NCI-H510A treated with DMSO at 0.1 percent for 48 hours (cell line): ENCODE measurements around the gene COX7A2L.
"Not testable (repeated sequence)": the region's sequence is repeated elsewhere in the genome, so short reads cannot be mapped to it uniquely, and the experiment has no call there.

Source experiments
- DNase-seq: peaks from one replicate; lab custom pipeline; 2025; lab: John Stamatoyannopoulos, UW

The COX7A2L gene

DNA sequence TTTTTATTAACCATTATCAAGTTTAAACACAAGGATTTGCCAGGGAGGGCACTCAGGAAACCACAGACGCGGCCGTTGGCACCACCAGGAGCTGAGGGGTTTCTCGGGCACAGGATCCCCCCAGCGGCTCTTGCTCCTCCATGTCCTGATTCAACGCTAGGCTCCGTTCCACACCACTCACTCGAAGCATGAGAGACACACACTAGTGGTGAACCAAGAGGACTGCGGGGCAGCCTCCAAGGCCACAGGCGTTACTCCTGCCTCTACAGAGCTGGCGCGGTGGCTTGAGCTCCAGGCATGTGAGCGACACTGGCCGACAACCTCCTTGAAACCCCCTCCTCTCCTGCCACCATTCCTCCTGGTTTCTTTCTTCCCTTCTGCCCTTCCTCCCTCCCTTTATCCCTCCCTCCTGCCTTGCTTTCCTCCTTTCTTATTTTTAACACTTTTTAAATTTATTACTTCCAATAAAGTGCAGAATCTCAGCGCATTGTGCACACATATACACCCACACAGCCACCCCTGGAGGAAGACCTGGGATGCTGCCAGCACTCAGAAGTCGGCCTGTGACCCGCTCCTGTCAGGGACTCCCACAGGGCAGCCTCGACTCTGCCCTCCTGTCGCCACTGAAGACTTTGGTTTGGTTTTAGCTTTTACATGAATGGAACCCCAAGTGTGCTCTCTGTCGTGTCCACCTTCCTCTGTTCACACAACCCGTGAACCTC lies 21.7 kb downstream of the COX7A2L start:
- no peak for DNase-seq

DNA sequence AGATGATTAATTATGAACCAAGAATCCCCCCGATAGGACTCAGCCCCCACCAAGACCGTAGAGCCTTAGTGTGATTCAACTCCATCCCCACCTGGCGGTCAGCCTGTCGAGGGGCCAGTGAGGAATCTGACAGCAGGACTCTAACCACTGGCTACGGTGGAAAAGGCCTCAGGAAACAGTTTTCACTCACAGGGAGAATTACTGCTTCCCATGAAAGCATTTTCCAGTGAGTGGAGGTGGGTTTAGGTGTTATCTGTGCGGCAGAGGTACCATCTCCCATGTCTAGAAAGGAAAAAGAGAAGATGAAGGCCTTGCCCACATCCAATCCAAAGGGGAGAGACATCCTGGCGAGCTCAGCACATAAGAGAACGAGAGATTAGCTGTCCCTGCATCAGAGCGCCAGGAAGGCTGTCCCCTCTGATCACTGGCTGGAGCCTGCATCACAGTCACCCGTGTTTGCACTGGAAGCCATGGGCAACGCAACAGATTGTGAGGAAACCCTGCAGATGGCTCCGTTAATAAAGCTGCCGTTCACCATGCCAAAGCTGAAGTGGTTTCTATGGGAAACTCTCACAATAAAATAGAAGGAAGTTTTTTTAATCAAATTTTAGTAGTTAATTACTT lies 22.3 kb downstream of the COX7A2L start:
- no peak for DNase-seq

DNA sequence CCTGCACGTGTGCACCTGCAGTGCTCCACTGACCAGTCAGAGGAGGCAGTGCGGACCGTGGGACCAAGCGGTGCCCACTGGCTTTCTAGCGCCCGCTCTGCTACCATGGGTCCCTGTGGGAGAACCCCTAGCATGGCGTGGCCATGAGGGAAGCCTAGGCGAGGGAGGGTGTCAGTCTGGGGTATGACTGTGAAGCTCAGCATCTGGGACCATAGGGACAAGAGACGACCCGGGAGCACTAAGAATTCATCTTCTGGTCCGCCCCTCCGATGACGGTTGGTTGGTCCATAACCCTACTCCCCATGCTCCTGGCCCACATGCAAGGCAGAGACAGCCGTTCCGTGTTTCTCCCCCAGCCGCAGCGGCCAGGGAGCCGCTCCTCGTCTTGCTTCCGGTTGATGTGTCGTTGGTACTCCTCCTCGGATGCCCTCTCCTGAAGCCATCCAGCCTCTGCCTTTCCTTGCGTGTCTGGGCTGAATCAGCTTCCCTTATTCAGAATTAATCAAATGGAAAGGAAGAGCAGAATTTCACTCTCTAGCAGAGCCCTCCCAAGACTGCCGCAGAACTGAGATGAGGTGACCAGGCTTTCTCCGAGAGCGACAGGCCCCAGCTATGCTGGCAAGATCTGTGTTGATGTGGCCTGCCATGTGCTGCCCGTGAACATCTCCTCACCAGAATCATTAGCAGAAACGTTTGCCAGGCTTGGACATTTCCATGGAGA lies 23.0 kb downstream of the COX7A2L start:
- DNase-seq, result no peak

DNA sequence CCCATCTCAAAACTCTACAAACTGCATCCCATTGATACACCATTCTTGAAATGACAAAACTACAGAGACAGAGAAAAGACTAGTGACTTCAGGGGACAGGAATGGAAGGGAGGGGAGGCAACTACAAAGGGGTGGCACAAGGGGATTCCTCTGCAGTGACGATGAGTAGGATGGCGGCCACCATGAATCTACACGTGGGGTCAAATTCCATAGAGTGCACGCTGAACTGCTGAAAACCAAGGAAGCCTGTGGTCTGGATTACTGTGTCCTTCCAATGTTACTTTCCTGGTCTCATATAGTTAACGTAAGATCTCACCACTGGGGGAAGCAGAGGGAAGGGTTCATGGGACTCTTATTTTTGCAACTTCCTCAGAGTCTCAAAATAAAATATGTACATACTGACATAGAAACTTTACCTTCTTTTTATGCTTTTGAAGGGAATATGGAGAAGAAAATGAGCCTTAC lies 23.6 kb downstream of the COX7A2L start:
- DNase-seq, result no peak

DNA sequence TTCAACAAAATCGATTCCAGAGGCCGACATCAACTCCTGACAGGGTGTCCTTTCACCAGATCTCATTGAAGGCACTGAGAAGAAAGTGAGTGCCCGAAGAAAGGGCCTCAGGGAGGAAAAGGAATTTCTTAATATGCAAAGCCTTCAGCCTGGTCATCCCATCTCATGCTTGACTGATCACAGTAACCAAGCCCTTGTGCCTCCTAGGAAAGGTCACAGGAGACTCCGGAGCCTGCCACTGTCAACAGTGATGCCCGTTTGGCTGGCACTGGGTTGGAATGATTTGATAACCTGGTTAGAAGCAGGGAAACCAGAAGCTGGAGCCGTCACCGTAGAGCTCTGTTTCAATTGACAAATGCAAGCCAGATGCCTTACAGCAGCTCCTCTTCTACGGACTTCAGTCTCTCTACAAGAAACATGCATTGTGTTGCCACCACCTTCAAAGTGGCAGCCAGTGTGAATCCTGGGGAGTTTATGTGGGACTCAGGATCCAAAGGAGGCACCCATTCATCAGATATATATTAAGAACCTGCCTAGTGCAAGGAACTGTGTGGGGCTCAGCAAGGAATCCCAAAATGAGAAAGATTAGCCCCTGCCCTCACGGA lies 24.6 kb downstream of the COX7A2L start:
- DNase-seq, result no peak

DNA sequence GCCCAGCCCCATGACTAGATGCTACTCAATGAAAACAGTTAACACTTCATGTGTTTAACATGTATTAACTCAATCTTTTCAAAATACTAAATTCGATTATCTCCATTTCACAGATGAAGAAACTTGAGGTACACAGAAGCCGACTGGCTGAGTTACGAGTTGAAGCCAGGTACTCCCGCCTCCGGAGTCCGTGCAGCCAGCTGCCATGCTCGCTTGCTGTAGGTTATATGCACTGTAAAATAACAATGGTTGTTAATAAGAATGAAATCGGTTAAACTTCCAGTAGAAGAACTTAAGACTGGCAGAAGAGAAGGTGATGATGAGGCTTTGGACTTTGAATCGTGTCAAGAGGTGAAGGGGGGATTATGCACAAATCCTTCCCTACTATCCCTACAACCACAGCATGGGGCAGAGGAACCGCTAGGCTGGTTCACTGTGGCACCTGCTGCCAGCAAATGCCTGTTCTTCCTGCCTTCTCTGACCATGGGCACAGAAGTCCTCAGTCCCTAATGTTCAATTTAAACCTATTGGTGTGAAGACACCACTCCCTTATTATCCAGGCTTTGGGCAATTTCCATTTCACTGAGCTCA lies 25.4 kb downstream of the COX7A2L start:
- no peak for DNase-seq

DNA sequence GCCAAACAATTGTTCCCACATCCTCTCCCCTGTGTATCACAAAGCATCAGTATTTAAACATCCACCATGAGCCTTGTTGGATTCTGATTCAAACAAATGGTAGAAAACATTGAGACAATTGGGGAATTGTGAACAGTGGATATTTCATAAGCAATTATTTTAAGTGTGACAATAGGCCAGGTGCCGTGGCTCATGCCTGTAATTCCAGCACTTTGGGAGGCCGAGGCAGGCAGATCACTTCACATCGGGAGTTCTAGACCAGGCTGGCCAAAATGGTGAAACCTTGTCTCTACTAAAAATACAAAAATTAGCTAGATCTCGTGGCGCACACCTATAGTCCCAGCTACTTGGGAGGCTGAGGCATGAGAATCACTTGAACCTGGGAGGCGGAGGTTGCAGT lies 26.2 kb downstream of the COX7A2L start:
- DNase-seq, result not testable (repeated sequence)

DNA sequence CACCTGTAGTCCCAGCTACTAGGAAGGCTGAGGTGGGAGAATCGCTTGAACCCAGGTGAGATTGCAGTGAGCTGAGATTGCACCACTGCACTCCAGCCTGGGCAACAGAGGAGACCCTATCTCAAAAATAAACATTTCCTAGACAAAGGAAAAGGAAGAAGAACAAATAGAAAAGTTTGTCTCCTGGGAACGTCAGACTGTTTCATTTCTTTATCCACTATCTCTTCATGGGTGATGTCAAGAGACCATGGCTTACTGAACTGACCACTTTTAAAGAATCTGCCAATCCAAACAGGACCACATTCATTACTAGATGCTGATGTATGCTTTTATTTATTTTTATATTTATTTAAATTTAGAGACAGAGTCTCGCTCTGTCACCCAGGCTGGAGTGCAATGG lies 26.8 kb downstream of the COX7A2L start:
- no peak for DNase-seq

DNA sequence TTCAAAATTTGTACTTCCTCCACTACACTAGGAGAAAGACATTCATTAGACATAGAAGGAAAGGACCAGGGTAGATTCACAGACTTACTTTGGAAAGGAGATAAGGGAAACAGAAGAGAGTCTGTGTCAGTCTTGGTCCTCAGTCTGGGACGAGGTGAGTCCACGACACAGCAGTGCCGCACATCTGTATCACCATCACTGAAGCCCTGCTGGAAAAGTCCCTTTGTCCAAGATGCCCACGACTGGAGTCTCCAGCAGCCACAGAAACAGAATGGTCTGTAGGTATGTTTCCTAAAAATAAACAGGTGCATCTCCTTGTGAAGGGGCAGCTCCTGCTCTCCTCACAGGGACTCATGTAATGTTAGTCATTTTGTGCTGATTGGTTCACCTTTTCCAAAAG lies 27.4 kb downstream of the COX7A2L start:
- DNase-seq, result no peak

DNA sequence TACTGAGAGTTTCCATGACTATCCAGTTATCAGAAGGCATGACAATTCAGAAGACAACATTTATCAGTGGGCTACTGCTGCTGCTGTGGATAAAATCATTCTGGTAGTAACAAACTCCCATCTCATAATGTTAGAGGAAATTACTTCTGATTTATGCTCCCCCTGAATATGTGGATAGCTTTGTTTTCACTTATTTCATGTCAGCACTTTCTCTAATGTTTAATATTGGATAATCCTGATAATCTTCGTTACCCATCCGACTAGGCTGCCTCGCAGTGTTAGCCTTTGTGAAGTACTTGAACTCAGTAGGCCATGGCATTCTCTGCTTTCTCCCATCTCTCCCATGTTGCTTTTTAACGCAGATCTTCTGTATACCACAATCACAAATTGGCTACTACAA lies 28.4 kb downstream of the COX7A2L start:
- no peak for DNase-seq

DNA sequence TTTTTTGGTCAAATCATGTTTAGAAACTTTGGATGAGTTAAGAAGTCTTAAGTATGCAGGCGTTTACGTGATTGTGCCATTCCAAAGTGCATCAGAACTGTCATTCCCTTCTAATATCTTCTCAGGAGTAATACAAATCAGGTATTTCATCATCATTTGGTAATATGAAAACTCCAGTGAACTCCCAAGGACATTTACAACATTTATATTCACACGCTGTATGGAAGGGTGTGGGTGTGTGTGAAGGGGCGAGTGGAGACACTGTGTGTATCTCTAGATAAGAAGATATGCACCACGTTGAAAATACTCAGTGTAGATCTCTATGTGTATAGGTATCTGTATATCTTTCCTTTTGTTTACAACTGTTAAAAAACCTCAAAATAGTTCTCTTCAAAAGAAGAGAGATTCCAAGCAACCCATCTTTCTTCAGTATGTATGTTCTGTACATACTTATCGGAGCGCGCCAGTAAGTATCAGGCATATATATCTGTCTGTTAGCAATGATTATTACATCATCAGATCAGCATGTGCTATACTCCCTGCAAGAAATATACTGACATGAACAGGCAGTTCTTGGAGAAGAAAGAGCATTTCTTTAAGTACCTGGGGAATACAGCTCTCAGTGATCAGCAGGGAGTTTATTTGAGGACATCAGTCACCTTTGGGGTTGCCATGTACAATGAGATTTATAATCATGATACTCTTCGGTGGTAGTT lies 29.3 kb downstream of the COX7A2L start:
- DNase-seq, result no peak

DNA sequence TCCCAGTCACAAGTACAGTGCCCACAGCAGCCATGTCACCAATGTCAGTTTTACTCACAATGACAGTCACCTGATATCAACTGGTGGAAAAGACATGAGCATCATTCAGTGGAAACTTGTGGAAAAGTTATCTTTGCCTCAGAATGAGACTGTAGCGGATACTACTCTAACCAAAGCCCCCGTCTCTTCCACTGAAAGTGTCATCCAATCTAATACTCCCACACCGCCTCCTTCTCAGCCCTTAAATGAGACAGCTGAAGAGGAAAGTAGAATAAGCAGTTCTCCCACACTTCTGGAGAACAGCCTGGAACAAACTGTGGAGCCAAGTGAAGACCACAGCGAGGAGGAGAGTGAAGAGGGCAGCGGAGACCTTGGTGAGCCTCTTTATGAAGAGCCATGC lies 31.3 kb downstream of the COX7A2L start:
- DNase-seq, result no peak

DNA sequence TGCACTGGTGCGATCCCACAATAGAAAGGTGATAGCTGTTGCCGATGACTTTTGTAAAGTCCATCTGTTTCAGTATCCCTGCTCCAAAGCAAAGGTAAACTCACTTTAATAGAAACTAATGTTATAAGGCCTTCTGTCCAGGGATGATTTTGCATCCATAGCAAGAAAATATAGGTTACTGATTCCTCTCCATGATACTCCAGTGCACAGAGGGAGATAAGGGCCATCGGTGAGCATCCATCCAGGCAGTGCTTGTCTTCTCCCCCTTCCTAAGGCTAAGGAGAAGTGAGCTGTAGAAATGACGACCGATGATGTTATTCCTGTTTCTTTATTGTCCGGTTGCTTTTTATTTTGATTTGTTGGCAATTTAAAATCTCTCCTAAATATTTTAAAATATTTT lies 32.1 kb downstream of the COX7A2L start:
- no peak for DNase-seq

DNA sequence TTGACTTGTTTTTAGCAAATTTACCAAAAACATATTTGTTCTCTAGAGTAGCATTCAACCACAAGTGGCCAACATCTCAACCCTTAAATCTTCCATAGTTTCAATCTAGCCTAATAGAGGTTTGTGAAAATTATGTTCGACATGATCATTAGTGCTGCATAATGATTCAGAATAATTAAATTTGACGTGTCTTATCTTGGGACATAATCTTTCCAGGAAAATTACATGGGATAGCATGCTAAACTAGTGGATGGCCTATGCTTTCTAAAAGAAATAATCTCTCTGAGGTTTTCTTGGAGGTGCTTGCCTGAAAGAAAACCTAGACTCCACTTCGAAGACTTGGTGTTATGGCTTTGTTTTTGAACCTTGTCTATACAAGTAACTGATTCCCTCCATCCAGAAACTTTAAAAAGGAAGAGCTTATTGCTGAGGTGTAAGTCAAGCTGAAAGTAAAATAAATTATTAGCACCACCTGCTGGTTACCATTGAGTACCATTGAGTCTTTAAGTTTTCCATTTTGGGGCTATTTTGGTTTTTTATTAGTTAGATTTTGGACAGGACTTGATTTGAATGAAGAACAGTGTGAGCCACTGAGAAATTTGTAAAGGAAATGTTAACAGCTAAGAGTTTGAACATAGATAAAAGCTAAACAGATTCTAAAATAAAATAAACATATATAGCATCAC lies 32.7 kb downstream of the COX7A2L start:
- DNase-seq, result peak; percentile 48

DNA sequence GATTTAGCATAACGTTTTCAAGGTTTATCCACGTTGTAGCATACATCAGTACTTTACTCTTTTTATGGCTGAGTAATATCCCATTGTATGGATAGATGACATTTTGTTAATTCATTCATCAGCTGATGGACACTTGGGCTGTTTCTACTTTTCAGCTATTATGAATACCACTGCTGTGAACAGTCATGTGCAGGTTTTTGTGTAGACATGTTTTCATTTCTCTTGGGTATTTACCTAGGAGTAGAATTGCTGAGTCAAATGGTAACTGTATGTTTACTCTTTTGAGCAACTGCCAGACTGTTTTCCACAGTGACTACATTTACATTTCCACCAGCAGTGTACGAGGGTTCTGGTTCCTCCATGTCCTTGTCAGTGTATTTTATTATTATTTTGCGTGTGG lies 33.9 kb downstream of the COX7A2L start:
- DNase-seq, result peak; percentile 63

DNA sequence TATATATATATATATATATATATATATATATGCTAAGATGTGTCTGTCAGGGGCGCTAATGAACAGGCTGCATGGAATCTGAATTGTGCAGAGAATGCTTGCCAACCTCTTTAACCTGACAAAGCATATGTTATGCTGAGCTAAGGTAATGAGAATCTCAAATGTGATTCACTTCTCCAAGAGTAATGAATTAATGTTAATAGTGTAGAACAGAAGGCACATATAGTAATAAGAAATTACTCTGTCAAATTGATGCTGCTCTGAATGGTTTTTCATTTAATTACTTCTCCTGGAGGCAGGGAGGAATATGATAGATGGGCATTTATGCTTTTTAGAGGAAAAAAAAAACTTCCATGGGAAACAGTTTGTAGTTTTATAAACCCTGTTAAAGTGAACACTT lies 35.4 kb downstream of the COX7A2L start:
- no peak for DNase-seq

DNA sequence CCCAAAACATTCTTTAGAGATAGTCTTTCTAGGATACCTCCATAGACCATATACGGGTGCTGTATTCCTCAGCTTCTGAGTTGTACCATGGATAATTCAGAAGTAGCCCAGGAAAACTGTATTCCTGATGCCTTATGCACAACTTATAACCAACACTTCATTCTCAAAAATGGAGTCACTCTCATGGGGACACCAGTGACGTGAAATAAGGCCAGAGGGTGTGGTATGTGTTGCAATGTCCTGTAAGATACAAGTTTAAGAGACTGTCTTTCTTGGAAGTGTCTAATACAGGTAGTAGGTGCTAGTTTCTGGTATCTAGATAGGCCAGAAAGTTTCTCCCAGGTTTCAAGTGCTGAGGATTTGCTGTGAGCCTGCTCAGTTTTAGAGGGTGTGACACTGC lies 36.1 kb downstream of the COX7A2L start:
- DNase-seq, result no peak

DNA sequence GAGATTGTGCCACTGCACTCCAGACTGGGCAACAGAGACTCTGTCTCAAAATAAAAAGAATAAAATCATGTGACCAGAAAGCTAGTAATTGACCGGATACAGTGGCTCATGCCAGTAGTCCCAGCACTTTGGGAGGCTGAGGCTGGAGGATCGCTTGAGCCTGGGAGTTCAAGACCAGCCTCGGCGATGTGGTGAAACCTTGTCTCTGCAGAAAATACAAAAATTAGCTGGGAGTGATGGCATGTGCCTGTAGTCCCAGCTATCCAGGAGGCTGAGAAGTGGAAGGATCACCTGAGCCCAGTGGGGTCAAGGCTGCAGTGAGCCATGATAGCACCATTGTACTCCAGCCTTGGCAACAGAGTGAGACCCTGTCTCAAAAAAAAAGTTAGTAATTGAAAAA lies 36.8 kb downstream of the COX7A2L start:
- DNase-seq, result no peak

DNA sequence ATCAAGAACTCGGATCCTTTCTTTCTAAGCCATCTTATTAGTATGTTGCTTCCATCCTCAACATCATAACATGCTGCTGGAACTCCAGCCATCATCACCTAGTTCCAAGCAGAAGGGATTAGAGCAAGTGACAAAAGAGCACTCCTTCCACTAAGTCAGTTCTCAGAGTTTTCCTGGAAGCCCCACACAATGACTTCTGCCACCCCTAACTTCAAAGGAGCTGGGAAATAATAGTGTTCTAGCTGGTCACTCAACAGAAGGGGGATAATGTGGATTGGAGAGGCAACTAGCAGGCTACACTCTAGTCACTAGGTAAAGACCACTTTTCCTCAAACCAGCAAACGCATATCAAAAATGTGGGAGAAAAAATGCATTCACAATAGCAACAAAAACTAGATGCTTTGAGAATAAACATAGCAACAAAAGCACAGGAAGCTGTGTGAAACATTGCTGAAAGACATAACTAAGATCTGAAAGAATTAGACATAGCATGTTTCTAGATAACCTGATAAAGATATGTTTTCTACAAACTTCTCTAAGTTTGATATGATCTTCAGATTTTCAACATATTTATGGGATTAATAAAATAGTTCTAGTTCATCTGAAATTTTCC lies 39.5 kb downstream of the COX7A2L start:
- DNase-seq, result no peak

DNA sequence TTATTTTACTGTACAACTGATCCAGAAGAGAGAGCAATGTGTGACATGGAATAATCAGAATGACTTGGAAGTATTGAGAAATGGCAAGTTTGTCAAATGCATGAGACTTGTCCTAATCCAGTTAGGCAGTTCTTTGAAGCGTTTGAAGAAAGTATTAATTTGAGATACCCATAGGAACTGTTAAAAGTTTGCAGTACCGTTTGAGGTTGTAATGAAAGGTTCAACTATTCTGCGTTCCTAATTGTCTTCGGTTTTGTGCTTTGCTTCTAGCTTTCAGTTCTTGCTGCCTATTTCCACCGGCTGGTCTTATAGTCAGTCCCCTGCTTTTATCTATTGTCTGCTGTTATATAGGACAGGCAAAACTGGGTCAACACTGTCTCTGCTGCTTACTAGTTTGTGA lies 41.8 kb downstream of the COX7A2L start:
- no peak for DNase-seq

DNA sequence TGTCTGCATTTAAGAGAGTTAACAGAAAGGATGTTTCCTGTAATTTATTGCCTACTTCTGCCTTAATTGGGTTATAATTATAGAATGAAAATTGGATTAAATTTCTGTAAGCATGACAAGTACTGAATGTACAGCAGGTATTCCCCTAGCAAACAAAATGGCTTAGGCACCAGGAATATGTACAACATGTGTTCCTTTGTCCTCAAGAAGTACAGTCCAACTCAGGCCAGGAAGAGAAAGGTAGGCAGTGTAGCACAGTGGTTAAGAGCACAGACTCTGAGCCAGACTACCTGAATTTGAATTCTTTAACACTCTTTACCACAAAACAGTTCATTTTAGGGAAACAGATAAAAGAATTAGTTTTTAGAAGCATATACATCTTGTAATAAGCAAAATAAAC lies 43.1 kb downstream of the COX7A2L start:
- no peak for DNase-seq
